Adipocyte (in vitro differentiated cells): ENCODE results near the gene CBX4.
A peak's percentile ranks its signal among the peaks of the same experiment; 100 is the strongest.

Source experiments
- DNase-seq: peaks from one replicate; pipeline ENCODE4 v3.0.0-alpha.2; 2015; ENCODE audit warnings: low read depth
- H3K27me3 ChIP-seq: replicated peaks from 2 replicates; pipeline ENCODE4 v1.7.0; 2013; ENCODE audit warnings: mild to moderate bottlenecking, low read length, moderate library complexity; ENCODE audit not compliant: control insufficient read depth, insufficient read depth
- H3K36me3 ChIP-seq: 2 replicates; pipeline ENCODE4 v1.7.0; 2013; ENCODE audit warnings: low read length, mild to moderate bottlenecking, moderate library complexity; ENCODE audit not compliant: control insufficient read depth, insufficient read depth, severe bottlenecking
- H3K4me1 ChIP-seq: 2 replicates; pipeline ENCODE4 v1.7.0; 2013; ENCODE audit warnings: mild to moderate bottlenecking, low read length, moderate library complexity; ENCODE audit not compliant: control insufficient read depth, insufficient read depth
- H3K4me3 ChIP-seq: 2 replicates; pipeline ENCODE4 v1.7.0; 2013; ENCODE audit warnings: mild to moderate bottlenecking, low read length, moderate library complexity
- H3K9ac ChIP-seq: 2 replicates; pipeline ENCODE4 v1.7.0; 2013; ENCODE audit warnings: mild to moderate bottlenecking, low read length, moderate library complexity
- H3K9me3 ChIP-seq: 2 replicates; pipeline ENCODE4 v1.7.0; 2013; ENCODE audit warnings: mild to moderate bottlenecking, low read length, moderate library complexity; ENCODE audit not compliant: control insufficient read depth

CBX4 gene

GRCh38 chr17:79797492-79798298 is 41.5 kb downstream of the CBX4 start:
- H3K27me3 ChIP-seq, result peaks cover 42% of the 10 kb centered on the region
- peak overlapping the region; percentile 69 for H3K4me3 ChIP-seq
- H3K36me3 ChIP-seq, result no peaks in the 10 kb centered on the region
- DNase-seq, result peak; percentile 38
- H3K4me1 ChIP-seq, result peaks cover 46% of the 10 kb centered on the region
- H3K9me3 ChIP-seq, result peaks cover 3% of the 10 kb centered on the region
- H3K9ac ChIP-seq, result peak overlapping the region; percentile 46

- H3K9me3 ChIP-seq, result no peaks in the 10 kb centered on the region
- H3K9ac ChIP-seq, result peak within 1 kb of the TSS; percentile 90
- H3K36me3 ChIP-seq, result no peaks in the 10 kb centered on the region
- DNase-seq, result peak; percentile 100
- peaks cover 49% of the 10 kb centered on the region for H3K4me1 ChIP-seq
- H3K27me3 ChIP-seq, result peaks cover 41% of the 10 kb centered on the region
- peak within 1 kb of the TSS; percentile 82 for H3K4me3 ChIP-seq
These were observed 42.3 kb downstream of the CBX4 start, which contains the start of gene CBX8 for GRCh38 chr17:79796763-79797491. Gene CBX8, minus strand, starts transcription at chr17:79797077. Its CDS starts 79 bp downstream, at chr17:79796998.

DNA sequence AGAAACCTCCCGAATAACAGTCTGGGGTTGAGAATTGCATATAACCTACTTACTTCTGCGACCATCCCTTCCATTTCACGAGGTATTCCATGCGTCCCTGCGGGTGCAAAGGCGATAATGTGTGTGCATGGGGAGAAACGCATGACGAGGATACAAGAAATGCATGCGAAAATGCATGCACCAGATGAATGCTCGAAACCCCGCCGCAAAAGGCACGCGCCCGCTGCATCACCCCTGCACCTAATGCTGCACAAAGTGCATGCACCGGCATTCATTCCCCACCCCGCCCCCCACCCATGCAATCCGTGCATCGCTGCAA is 42.8 kb downstream of the CBX4 start:
- no peaks in the 10 kb centered on the region for H3K36me3 ChIP-seq
- no peak for DNase-seq
- H3K27me3 ChIP-seq, result peaks cover 40% of the 10 kb centered on the region
- no peaks in the 10 kb centered on the region for H3K9me3 ChIP-seq
- peak overlapping the region; percentile 82 for H3K4me3 ChIP-seq
- peaks cover 49% of the 10 kb centered on the region for H3K4me1 ChIP-seq
- H3K9ac ChIP-seq, result peak overlapping the region; percentile 90

DNA sequence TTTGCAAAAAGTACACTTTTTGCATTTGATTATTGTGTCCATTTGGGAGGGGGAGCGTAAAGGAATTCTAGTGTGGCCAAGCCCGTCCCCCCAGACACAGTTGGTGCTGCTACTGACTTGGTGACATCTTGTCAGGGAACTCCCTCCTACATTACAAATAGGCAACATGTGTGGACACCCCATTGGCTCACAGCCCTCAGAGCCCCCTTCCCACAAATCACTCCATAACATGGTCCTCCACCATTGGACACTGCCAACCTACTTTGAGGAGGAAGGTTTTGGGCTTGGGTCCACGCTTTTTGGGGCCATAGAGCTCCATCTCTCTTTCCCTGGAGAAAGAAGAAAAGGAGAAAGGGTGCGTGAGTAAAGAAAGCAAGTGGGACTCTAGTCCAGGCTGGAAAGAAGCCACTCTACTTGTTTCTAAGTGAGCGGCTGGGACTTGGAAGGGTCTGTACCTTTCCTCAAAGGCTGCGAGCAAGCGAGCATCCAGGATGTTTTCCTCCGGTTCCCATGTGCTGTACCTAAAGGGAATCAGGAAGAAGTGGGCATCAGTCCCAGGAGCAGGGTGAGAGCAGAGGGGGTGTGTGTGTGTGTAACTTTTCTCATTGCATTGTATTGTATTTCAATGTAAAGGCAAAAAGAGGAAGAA is 43.3 kb downstream of the CBX4 start:
- Histone ChIP-seq H3K4me1 (peaks cover 48% of the 10 kb centered on the region), H3K27me3 (peaks cover 40% of the 10 kb centered on the region)
- no peak for DNase-seq

DNA sequence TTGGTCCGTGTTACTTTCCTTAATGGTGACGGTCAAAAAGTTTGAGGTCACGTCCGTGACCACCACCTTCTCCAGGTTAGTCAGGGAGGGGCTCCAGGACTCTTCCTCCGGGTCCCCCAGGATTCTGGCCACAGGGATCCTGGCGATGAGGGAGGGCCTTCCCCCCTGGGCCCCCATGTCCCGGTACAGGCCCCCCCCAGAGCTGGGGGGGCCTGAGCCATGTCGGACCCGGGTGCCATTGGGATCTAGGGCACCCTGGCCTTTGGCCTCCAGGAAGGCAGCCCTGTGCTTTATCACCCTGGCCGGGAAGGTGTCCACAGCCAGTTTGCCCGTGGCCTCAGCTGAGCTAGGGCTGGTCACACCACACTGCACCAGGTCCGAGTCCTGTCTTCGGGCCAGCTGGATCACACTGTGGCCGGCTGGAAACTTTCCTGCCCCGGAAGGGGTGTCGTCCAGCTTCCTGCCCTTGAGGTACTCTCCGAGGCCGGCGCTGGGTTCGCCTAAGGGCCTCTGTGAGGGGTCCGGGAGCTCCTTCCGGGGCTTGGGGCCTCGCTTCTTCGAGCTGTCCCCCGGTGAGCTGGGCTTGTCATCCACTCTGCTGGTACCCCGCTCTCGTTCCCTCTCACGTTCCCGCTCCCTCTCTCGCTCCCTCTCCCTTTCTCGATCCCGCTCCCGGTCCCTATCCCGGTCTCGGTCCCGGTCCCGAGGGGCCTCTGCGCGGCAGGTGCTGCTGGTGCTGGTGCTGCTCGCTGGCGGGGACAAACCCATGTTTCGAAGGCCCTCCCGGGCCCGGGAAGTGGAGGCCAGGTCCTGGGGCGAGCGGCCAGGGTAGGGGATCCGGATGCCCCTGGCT is 44.4 kb downstream of the CBX4 start:
- no peaks in the 10 kb centered on the region for H3K9me3 ChIP-seq
- H3K27me3 ChIP-seq, result peaks cover 40% of the 10 kb centered on the region
- H3K4me1 ChIP-seq, result peaks cover 42% of the 10 kb centered on the region
- no peak for DNase-seq
- H3K36me3 ChIP-seq, result no peaks in the 10 kb centered on the region
- H3K4me3 ChIP-seq, result no peak overlapping the region
- no peak overlapping the region for H3K9ac ChIP-seq

More for the DNA sequence above, 43.3 kb downstream of the CBX4 start:
- Histone ChIP-seq H3K36me3 (no peaks in the 10 kb centered on the region), H3K9ac (peak overlapping the region; percentile 90), H3K9me3 (no peaks in the 10 kb centered on the region), H3K4me3 (peak overlapping the region; percentile 82)

GRCh38 chr17:79793924-79794304 is 45.3 kb downstream of the CBX4 start:
- peak overlapping the region; percentile 77 for H3K9ac ChIP-seq
- H3K9me3 ChIP-seq, result no peaks in the 10 kb centered on the region
- no peaks in the 10 kb centered on the region for H3K36me3 ChIP-seq
- peak; percentile 79 for DNase-seq
- H3K27me3 ChIP-seq, result peaks cover 42% of the 10 kb centered on the region
- H3K4me1 ChIP-seq, result peaks cover 36% of the 10 kb centered on the region
- H3K4me3 ChIP-seq, result peak overlapping the region; percentile 76

DNA sequence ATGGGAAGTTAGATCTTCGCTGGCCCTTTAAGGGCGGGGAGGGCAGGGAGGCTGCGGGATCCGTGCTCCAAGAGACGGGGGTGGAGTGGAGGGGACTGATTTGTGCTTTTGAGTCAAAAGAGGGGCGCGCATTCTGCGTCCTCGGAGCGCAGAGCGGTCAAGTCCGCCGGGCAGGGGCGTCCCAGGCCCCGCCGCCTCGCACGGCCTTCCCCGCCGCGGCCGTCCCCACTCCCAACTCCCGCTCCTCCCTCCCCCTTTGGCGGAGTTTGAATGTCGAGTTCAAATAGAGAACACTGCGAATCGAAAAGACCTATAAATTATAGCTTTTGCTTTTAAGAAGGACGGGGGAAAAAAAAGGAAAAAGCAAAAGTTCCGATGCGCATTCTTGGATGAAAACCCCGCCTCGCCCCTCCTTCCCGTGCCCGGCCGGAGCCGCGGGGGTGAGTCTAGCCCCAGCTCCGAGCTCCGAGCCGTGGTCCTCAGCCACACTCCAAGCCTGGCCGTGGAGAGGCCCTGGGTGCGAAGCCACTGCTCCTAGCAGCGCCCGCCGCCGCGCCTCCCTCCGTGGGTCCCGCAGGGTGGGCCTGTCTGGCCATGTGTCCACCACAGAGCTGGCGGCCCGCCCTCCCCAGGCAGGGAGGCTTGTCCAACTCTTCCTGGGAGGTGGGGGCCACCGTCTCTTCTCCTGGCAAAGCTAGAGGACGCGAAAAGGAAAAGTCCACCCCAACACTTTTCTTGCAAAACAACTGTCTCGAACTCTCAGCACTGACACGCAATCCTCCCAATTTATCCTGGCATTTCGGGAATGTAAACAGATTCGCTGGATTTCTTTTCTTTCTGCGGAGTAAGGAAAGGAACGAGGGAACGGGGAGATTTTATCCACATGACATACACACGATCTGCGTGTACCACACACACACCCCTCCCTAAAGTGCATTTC is 46.0 kb downstream of the CBX4 start:
- Histone ChIP-seq H3K27me3 (peaks cover 42% of the 10 kb centered on the region), H3K36me3 (no peaks in the 10 kb centered on the region), H3K9ac (peak overlapping the region; percentile 77), H3K9me3 (no peaks in the 10 kb centered on the region), H3K4me1 (peaks cover 29% of the 10 kb centered on the region), H3K4me3 (peak overlapping the region; percentile 76)
- DNase-seq, result peak; percentile 94

DNA sequence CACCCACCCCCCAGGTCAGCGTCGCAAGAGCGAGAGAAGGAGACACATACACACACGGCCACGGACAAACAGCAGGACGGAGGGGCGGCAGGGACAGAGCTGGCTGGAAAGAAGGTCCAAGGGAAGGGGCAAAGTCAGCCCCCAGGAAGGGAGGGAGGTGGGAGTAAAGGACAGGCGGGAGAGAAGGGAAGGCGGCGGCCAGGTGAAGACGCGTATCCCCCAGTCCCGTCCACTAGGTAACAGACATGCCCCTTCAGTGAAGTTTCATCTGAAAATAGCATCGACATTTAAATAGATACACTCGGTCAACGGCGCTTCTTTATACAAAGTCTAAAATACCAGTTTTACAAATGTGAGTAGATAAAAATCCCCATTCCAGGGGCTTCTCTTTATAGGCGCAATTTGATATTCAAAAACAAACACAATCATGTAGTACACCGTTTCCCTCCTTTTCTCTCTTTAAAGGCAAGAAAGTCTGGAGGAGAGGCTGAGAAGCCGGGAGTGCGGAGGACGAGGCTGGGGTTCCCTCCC is 46.8 kb downstream of the CBX4 start:
- Histone ChIP-seq H3K9me3 (no peaks in the 10 kb centered on the region), H3K9ac (no peak overlapping the region), H3K36me3 (no peaks in the 10 kb centered on the region), H3K27me3 (peaks cover 50% of the 10 kb centered on the region), H3K4me3 (no peak overlapping the region), H3K4me1 (peaks cover 26% of the 10 kb centered on the region)
- DNase-seq, result no peak

- Histone ChIP-seq H3K27me3 (peaks cover 57% of the 10 kb centered on the region), H3K4me3 (no peak overlapping the region), H3K9me3 (no peaks in the 10 kb centered on the region), H3K9ac (no peak overlapping the region), H3K36me3 (no peaks in the 10 kb centered on the region), H3K4me1 (peaks cover 26% of the 10 kb centered on the region)
- DNase-seq, result no peak
These were observed 47.5 kb downstream of the CBX4 start for GRCh38 chr17:79791735-79792161.
